HepG2 (cell line): ENCODE measurements around the gene GLE1.
"Not testable (repeated sequence)": the region's sequence is repeated elsewhere in the genome, so short reads cannot be mapped to it uniquely, and the experiment has no call there.

Source experiments
- FOXM1 ChIP-seq: sonication (generic); formaldehyde crosslinking; IDR thresholded peaks from 2 replicates; pipeline ENCODE4 v1.5.0; 2020; ENCODE audit warnings: missing genetic modification reagents
- PAWR ChIP-seq: sonication (generic); formaldehyde crosslinking; IDR thresholded peaks from 2 replicates; pipeline ENCODE4 v1.4.0; 2020; ENCODE audit warnings: missing genetic modification reagents, mild to moderate bottlenecking, borderline replicate concordance
- RERE ChIP-seq: IDR thresholded peaks from 2 replicates; pipeline ENCODE4 v1.6.1; 2016; ENCODE audit warnings: low read depth, missing genetic modification reagents, missing compliant biosample characterization
- ZSCAN30 ChIP-seq: sonication (generic); formaldehyde crosslinking; IDR thresholded peaks from 2 replicates; pipeline ENCODE4 v1.5.0; 2020; ENCODE audit warnings: mild to moderate bottlenecking, missing genetic modification reagents
- ZZZ3 ChIP-seq: sonication (generic); formaldehyde crosslinking; IDR thresholded peaks from 2 replicates; pipeline ENCODE4 v1.4.0; 2020; ENCODE audit warnings: missing genetic modification reagents, mild to moderate bottlenecking, borderline replicate concordance
- TF ChIP-seq, protein P1 (sequence below): sonication (generic); IDR thresholded peaks from 2 replicates; pipeline ENCODE4 v1.6.1; 2016; ENCODE audit warnings: low read depth, borderline replicate concordance
- TF ChIP-seq, protein P2 (sequence below): sonication (generic); formaldehyde crosslinking; IDR thresholded peaks from 2 replicates; pipeline ENCODE4 v1.4.0; 2020; ENCODE audit warnings: missing genetic modification reagents
- TF ChIP-seq, protein P3 (sequence below): sonication (generic); formaldehyde crosslinking; IDR thresholded peaks from 2 replicates; pipeline ENCODE4 v1.4.0; 2020; ENCODE audit warnings: missing genetic modification reagents, borderline replicate concordance
- TF ChIP-seq, protein P4 (sequence below), 2 experiments: fragments of 450-650 bp in 1 of 2; sonication (generic) in 1 of 2; formaldehyde crosslinking in 1 of 2; IDR thresholded peaks; 2 replicates each; pipeline versions ENCODE4 v1.6.1 to v1.8.0; 2016 to 2022; ENCODE audit warnings: antibody characterized with exemption in 1 of 2, mild to moderate bottlenecking in 1 of 2, missing genetic modification reagents in 1 of 2

- TF ChIP-seq PAWR, FOXM1, ZZZ3, RERE, ZSCAN30 (CRISPR knock-in tag): not testable (repeated sequence)
- TF ChIP-seq, protein P1, sequence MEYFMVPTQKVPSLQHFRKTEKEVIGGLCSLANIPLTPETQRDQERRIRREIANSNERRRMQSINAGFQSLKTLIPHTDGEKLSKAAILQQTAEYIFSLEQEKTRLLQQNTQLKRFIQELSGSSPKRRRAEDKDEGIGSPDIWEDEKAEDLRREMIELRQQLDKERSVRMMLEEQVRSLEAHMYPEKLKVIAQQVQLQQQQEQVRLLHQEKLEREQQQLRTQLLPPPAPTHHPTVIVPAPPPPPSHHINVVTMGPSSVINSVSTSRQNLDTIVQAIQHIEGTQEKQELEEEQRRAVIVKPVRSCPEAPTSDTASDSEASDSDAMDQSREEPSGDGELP, result not testable (repeated sequence)
- TF ChIP-seq, protein P2, sequence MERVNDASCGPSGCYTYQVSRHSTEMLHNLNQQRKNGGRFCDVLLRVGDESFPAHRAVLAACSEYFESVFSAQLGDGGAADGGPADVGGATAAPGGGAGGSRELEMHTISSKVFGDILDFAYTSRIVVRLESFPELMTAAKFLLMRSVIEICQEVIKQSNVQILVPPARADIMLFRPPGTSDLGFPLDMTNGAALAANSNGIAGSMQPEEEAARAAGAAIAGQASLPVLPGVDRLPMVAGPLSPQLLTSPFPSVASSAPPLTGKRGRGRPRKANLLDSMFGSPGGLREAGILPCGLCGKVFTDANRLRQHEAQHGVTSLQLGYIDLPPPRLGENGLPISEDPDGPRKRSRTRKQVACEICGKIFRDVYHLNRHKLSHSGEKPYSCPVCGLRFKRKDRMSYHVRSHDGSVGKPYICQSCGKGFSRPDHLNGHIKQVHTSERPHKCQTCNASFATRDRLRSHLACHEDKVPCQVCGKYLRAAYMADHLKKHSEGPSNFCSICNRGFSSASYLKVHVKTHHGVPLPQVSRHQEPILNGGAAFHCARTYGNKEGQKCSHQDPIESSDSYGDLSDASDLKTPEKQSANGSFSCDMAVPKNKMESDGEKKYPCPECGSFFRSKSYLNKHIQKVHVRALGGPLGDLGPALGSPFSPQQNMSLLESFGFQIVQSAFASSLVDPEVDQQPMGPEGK, result not testable (repeated sequence)
- TF ChIP-seq, protein P3, sequence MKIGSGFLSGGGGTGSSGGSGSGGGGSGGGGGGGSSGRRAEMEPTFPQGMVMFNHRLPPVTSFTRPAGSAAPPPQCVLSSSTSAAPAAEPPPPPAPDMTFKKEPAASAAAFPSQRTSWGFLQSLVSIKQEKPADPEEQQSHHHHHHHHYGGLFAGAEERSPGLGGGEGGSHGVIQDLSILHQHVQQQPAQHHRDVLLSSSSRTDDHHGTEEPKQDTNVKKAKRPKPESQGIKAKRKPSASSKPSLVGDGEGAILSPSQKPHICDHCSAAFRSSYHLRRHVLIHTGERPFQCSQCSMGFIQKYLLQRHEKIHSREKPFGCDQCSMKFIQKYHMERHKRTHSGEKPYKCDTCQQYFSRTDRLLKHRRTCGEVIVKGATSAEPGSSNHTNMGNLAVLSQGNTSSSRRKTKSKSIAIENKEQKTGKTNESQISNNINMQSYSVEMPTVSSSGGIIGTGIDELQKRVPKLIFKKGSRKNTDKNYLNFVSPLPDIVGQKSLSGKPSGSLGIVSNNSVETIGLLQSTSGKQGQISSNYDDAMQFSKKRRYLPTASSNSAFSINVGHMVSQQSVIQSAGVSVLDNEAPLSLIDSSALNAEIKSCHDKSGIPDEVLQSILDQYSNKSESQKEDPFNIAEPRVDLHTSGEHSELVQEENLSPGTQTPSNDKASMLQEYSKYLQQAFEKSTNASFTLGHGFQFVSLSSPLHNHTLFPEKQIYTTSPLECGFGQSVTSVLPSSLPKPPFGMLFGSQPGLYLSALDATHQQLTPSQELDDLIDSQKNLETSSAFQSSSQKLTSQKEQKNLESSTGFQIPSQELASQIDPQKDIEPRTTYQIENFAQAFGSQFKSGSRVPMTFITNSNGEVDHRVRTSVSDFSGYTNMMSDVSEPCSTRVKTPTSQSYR (CRISPR knock-in tag), result not testable (repeated sequence)
- TF ChIP-seq, protein P4, sequence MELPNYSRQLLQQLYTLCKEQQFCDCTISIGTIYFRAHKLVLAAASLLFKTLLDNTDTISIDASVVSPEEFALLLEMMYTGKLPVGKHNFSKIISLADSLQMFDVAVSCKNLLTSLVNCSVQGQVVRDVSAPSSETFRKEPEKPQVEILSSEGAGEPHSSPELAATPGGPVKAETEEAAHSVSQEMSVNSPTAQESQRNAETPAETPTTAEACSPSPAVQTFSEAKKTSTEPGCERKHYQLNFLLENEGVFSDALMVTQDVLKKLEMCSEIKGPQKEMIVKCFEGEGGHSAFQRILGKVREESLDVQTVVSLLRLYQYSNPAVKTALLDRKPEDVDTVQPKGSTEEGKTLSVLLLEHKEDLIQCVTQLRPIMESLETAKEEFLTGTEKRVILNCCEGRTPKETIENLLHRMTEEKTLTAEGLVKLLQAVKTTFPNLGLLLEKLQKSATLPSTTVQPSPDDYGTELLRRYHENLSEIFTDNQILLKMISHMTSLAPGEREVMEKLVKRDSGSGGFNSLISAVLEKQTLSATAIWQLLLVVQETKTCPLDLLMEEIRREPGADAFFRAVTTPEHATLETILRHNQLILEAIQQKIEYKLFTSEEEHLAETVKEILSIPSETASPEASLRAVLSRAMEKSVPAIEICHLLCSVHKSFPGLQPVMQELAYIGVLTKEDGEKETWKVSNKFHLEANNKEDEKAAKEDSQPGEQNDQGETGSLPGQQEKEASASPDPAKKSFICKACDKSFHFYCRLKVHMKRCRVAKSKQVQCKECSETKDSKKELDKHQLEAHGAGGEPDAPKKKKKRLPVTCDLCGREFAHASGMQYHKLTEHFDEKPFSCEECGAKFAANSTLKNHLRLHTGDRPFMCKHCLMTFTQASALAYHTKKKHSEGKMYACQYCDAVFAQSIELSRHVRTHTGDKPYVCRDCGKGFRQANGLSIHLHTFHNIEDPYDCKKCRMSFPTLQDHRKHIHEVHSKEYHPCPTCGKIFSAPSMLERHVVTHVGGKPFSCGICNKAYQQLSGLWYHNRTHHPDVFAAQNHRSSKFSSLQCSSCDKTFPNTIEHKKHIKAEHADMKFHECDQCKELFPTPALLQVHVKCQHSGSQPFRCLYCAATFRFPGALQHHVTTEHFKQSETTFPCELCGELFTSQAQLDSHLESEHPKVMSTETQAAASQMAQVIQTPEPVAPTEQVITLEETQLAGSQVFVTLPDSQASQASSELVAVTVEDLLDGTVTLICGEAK (IDR thresholded peaks at IDR 0.05), result not testable (repeated sequence)
- TF ChIP-seq, protein P4 (CRISPR knock-in tag; IDR thresholded peaks at IDR 0.05), result not testable (repeated sequence)
Observed at GRCh38 chr9:128503415-128503825, 1.1 kb upstream of the GLE1 start.
